GM18505 (cell line): ENCODE measurements around the gene CHN2.

ENCODE experiments used
- ATAC-seq: cut with Tn5 transposase; IDR thresholded peaks from one replicate; pipeline ENCODE4 v1.9.1; 2021; ENCODE audit not compliant: unreplicated experiment
- POLR2A ChIP-seq: IDR thresholded peaks from 4 replicates; pipeline ENCODE4 v1.6.1; 2011; ENCODE audit warnings: borderline replicate concordance; ENCODE audit not compliant: insufficient read depth, insufficient read length; ENCODE audit errors: extremely low read depth

The CHN2 gene

GRCh38 chr7:29194594-29195427, at the start of gene CHN2:
Gene CHN2, plus strand, starts transcription at chr7:29194775.
- no peak for TF ChIP-seq POLR2A
- ATAC-seq, result no peak

- ATAC-seq, result no peak
- no peak for TF ChIP-seq POLR2A
Observed at GRCh38 chr7:29145553-29146056, 49.0 kb upstream of the CHN2 start.

GRCh38 chr7:29146057-29146706, 48.4 kb upstream of the CHN2 start, which contains the start of gene CPVL:
Gene CPVL, minus strand, starts transcription at chr7:29146537. Its CDS starts 25,476 bp downstream, at chr7:29121061.
- TF ChIP-seq POLR2A, result no peak
- ATAC-seq, result no peak

- no peak for ATAC-seq
- TF ChIP-seq POLR2A, result no peak
Observed at GRCh38 chr7:29146888-29147609, 47.5 kb upstream of the CHN2 start.

GRCh38 chr7:29147821-29148220, 46.8 kb upstream of the CHN2 start:
- no peak for TF ChIP-seq POLR2A
- ATAC-seq, result no peak

GRCh38 chr7:29149036-29149435, 45.5 kb upstream of the CHN2 start:
- no peak for ATAC-seq
- TF ChIP-seq POLR2A, result no peak

- no peak for ATAC-seq
- TF ChIP-seq POLR2A, result no peak
Observed at GRCh38 chr7:29150856-29151255, 43.7 kb upstream of the CHN2 start.

- no peak for ATAC-seq
- no peak for TF ChIP-seq POLR2A
Observed at GRCh38 chr7:29154076-29154475, 40.5 kb upstream of the CHN2 start.

- TF ChIP-seq POLR2A, result no peak
- no peak for ATAC-seq
Observed at GRCh38 chr7:29156907-29157452, 37.6 kb upstream of the CHN2 start.

GRCh38 chr7:29158795-29159423, 35.7 kb upstream of the CHN2 start:
- ATAC-seq, result no peak
- TF ChIP-seq POLR2A, result no peak

- no peak for ATAC-seq
- TF ChIP-seq POLR2A, result no peak
Observed at GRCh38 chr7:29160080-29160479, 34.5 kb upstream of the CHN2 start.

- ATAC-seq, result no peak
- TF ChIP-seq POLR2A, result no peak
Observed at GRCh38 chr7:29161231-29161630, 33.3 kb upstream of the CHN2 start.

- no peak for ATAC-seq
- TF ChIP-seq POLR2A, result no peak
Observed at GRCh38 chr7:29162577-29162976, 32.0 kb upstream of the CHN2 start.
